Gastroesophageal sphincter (tissue), 3 donors: ENCODE results near the gene AKR1B1.

Experiments
- POLR2A ChIP-seq, 2 donors: fragments of 450-650 bp; IDR thresholded peaks; one replicate each; pipeline ENCODE4 v1.6.1; 2017; ENCODE audit warnings: antibody characterized with exemption in 2 of 2, mild to moderate bottlenecking in 2 of 2, moderate library complexity in 1 of 2
- POLR2AphosphoS5 ChIP-seq: sonication (generic); formaldehyde crosslinking; IDR thresholded peaks from one replicate; pipeline ENCODE4 v1.6.1; 2017; ENCODE audit warnings: antibody characterized with exemption
- TF ChIP-seq, protein P1 (sequence below), 4 experiments: fragments of 200-600 bp in 2 of 4; fragments of 450-650 bp in 2 of 4; sonication (generic) in 1 of 4; IDR thresholded peaks; one replicate each; pipeline ENCODE4 v1.5.1; 2017 to 2019; ENCODE audit warnings: antibody characterized with exemption in 4 of 4, mild to moderate bottlenecking in 2 of 4, moderate library complexity in 2 of 4

DNA sequence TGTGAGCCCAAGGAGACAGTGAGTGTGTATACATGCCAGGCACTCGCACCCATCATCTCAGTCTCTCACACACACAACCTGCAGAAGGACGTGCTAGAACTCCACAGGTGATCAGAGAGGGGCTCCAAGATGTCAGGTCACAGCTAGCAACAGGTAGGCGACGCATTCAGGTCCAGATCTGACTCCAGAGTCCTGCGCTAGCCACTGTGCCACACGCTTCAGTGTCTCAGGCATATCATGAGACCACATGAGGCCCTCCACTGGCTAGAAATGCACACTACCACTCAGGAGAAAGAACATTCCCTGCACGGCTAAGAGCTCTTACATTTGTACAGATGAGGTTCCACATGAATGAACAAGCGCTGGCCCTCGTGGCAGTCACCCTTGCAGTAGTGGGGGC, 11.5 kb downstream of the AKR1B1 start:
- TF ChIP-seq, protein P1, sequence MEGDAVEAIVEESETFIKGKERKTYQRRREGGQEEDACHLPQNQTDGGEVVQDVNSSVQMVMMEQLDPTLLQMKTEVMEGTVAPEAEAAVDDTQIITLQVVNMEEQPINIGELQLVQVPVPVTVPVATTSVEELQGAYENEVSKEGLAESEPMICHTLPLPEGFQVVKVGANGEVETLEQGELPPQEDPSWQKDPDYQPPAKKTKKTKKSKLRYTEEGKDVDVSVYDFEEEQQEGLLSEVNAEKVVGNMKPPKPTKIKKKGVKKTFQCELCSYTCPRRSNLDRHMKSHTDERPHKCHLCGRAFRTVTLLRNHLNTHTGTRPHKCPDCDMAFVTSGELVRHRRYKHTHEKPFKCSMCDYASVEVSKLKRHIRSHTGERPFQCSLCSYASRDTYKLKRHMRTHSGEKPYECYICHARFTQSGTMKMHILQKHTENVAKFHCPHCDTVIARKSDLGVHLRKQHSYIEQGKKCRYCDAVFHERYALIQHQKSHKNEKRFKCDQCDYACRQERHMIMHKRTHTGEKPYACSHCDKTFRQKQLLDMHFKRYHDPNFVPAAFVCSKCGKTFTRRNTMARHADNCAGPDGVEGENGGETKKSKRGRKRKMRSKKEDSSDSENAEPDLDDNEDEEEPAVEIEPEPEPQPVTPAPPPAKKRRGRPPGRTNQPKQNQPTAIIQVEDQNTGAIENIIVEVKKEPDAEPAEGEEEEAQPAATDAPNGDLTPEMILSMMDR (IDR thresholded peaks at IDR 0.05): no peak
- TF ChIP-seq POLR2A (IDR thresholded peaks at IDR 0.05): no peak
- no peak for TF ChIP-seq POLR2AphosphoS5
